B cell (primary cell): Measurements from ENCODE around the gene MTUS2. TPM values are rescaled to one million over a fixed set of nuclear protein-coding genes. Genes with fewer than 3 reads are reported as not detected.

Experiments
- ATAC-seq: fragments of 200-7000 bp; cut with Tn5 transposase; one replicate; pipeline ENCODE4 v1.10.0; 2021; ENCODE audit warnings: low read depth, mild to moderate bottlenecking, moderate number of reproducible peaks, moderate library complexity
- CTCF ChIA-PET: fragments of 350-600 bp; sonication (Branson Sonifier 250); formaldehyde crosslinking; loops from one replicate; lab custom pipeline; 2021; ENCODE audit warnings: antibody characterized with exemption, inconsistent platforms; lab: Charles Lee
- POLR2A ChIA-PET: fragments of 350-600 bp; sonication (Branson Sonifier 250); formaldehyde crosslinking; loops from one replicate; lab custom pipeline; 2021; ENCODE audit warnings: antibody characterized with exemption; lab: Charles Lee
- DNase-seq: peaks from one replicate; pipeline ENCODE4 v3.0.0; 2013
- H2AFZ ChIP-seq: 2 replicates; pipeline ENCODE4 v1.6.1; 2012; ENCODE audit warnings: mild to moderate bottlenecking, low read depth, low read length; ENCODE audit not compliant: insufficient read depth, poor library complexity, severe bottlenecking
- H3K27ac ChIP-seq, 2 donors: 1 replicate in 1 of 2; 2 replicates in 1 of 2; pipeline ENCODE4 v1.5.1; 2012 to 2013; ENCODE audit warnings: low read length in 2 of 2, mild to moderate bottlenecking in 2 of 2, moderate library complexity in 1 of 2
- H3K27me3 ChIP-seq, 4 experiments: fragments of 200-600 bp in 1 of 4; sonication (generic) in 1 of 4; replicated peaks in 1 of 4; 1 replicate in 2 of 4; 2 replicates in 2 of 4; pipeline versions ENCODE4 v1.6.1 to v1.7.0; 2013 to 2016; ENCODE audit warnings: low read length in 3 of 4, mild to moderate bottlenecking in 2 of 4, mixed read lengths in 1 of 4, moderate library complexity in 1 of 4; ENCODE audit not compliant: insufficient read depth in 4 of 4, control insufficient read depth in 3 of 4; ENCODE audit errors: control extremely low read depth in 1 of 4
- H3K36me3 ChIP-seq, 2 experiments: replicated peaks in 1 of 2; 1 replicate in 1 of 2; 2 replicates in 1 of 2; pipeline versions ENCODE4 v1.6.1 to v1.7.1; 2013; ENCODE audit warnings: low read length in 1 of 2; ENCODE audit not compliant: insufficient read depth in 2 of 2, control insufficient read depth in 1 of 2; ENCODE audit errors: control extremely low read depth in 1 of 2, extremely low read depth in 1 of 2
- H3K4me1 ChIP-seq, 2 donors: fragments of 200-600 bp in 1 of 2; sonication (generic) in 1 of 2; 1 replicate in 1 of 2; 2 replicates in 1 of 2; pipeline versions ENCODE4 v1.5.1 to v1.6.1; 2013 to 2017; ENCODE audit warnings: low read length in 2 of 2; ENCODE audit not compliant: control insufficient read depth in 2 of 2, insufficient read depth in 2 of 2
- H3K4me2 ChIP-seq: replicated peaks from 2 replicates; pipeline ENCODE3; 2012; ENCODE audit warnings: mild to moderate bottlenecking, low read depth, low read length; ENCODE audit not compliant: poor library complexity, severe bottlenecking
- H3K4me3 ChIP-seq, 5 experiments: fragments of 200-600 bp in 1 of 5; sonication (generic) in 1 of 5; 1 replicate in 3 of 5; 2 replicates in 2 of 5; pipeline versions ENCODE4 v1.5.1 to v1.7.0; 2011 to 2016; ENCODE audit warnings: low read length in 4 of 5, mild to moderate bottlenecking in 4 of 5, low read depth in 2 of 5, control low read depth in 1 of 5, moderate library complexity in 1 of 5; ENCODE audit not compliant: insufficient read depth in 1 of 5; ENCODE audit errors: control extremely low read depth in 1 of 5, extremely low read depth in 1 of 5
- H3K79me2 ChIP-seq: fragments of 200-600 bp; sonication (generic); one replicate; pipeline ENCODE4 v1.6.0; 2016; ENCODE audit warnings: low read length; ENCODE audit not compliant: control insufficient read depth, insufficient read depth
- H3K9ac ChIP-seq: fragments of 200-600 bp; sonication (generic); 2 replicates; pipeline ENCODE4 v1.6.1; 2017; ENCODE audit warnings: mild to moderate bottlenecking, low read length, moderate library complexity
- H3K9me3 ChIP-seq, 3 donors: one replicate each; pipeline versions ENCODE4 v1.6.1 to v1.7.1; 2013; ENCODE audit warnings: low read length in 2 of 3; ENCODE audit not compliant: control insufficient read depth in 2 of 3, insufficient read depth in 1 of 3; ENCODE audit errors: control extremely low read depth in 1 of 3
- H4K20me1 ChIP-seq: 2 replicates; pipeline ENCODE4 v1.6.0; 2012; ENCODE audit warnings: mild to moderate bottlenecking, low read length; ENCODE audit not compliant: insufficient read depth, control insufficient read depth, poor library complexity, severe bottlenecking
- H3K27ac Mint-ChIP-seq: one replicate; pipeline ENCODE4 v1.8.0; 2021; ENCODE audit warnings: mixed read lengths
- H3K27me3 Mint-ChIP-seq: one replicate; pipeline ENCODE4 v1.8.0; 2021; ENCODE audit warnings: mixed read lengths
- H3K4me1 Mint-ChIP-seq: one replicate; pipeline ENCODE4 v1.8.0; 2021; ENCODE audit warnings: mixed read lengths
- H3K4me3 Mint-ChIP-seq: one replicate; pipeline ENCODE4 v1.8.0; 2021; ENCODE audit warnings: mixed read lengths
- H3K9me3 Mint-ChIP-seq: one replicate; pipeline ENCODE4 v1.8.0; 2022; ENCODE audit warnings: mixed read lengths; ENCODE audit not compliant: insufficient read depth
- EZH2 ChIP-seq: IDR thresholded peaks from 2 replicates; pipeline ENCODE4 v1.6.1; 2012; ENCODE audit warnings: borderline replicate concordance, low read depth, mild to moderate bottlenecking, moderate library complexity, low read length; ENCODE audit not compliant: insufficient read depth, poor library complexity, severe bottlenecking
- WGBS: methylation state at CpG from one replicate; pipeline ENCODE4 v1.1.5; 2013; ENCODE audit warnings: missing lambda C conversion rate; ENCODE audit not compliant: insufficient coverage; 5-methylcytosine and 5-hydroxymethylcytosine counted together
- intact Hi-C: fragments of 100-400 bp; cut with micrococcal nuclease; formaldehyde crosslinking; loops from one replicate; pipeline ENCODE4 v1.10.0; 2022
- polyA plus RNA-seq: library from polyadenylated mRNA; depleted of rRNA; stranded (reverse); fragments of >200 nt; gene quantifications from 2 replicates; pipeline ENCODE4 v1.2.3, GENCODE V29; 2012
- total RNA-seq, 2 donors: library from RNA; stranded (reverse); fragments of 120-200 nt in 1 of 2; gene quantifications; 1 replicate in 1 of 2; 2 replicates in 1 of 2; pipeline versions ENCODE4 v1.2.3 to v1.2.4, GENCODE V29; 2013 to 2022
- TF ChIP-seq, protein P1 (sequence below): fragments of 200-600 bp; IDR thresholded peaks from one replicate; pipeline ENCODE4 v1.8.0; 2022; ENCODE audit warnings: antibody characterized with exemption, mild to moderate bottlenecking

The MTUS2 gene
- total and polyA plus RNA-seq, 2 donors (not counting 1 experiment from before 2014, with no cell fraction given), result 0.12 TPM; not detected in 1

GRCh38 chr13:29525757-29526156 lies 705.6 kb downstream of the MTUS2 start:
- no peak overlapping the region for H3K4me3 ChIP-seq
- no peak overlapping the region for H3K4me3 Mint-ChIP-seq
- H3K4me1 Mint-ChIP-seq, result no peaks in the 10 kb centered on the region
- no peak overlapping the region for H2AFZ ChIP-seq
- no peaks in the 10 kb centered on the region for H3K79me2 ChIP-seq
- 90% methylated on average over 3 of the region's 7 CpGs for WGBS
- no peak for ATAC-seq
- H3K4me1 ChIP-seq, result no peaks in the 10 kb centered on the region
- no peak overlapping the region for H3K27ac Mint-ChIP-seq
- DNase-seq, result no peak
- H3K27ac ChIP-seq, result no peak overlapping the region
- H4K20me1 ChIP-seq, result no peaks in the 10 kb centered on the region
- H3K9me3 ChIP-seq, result no peaks in the 10 kb centered on the region
- TF ChIP-seq, protein P1, sequence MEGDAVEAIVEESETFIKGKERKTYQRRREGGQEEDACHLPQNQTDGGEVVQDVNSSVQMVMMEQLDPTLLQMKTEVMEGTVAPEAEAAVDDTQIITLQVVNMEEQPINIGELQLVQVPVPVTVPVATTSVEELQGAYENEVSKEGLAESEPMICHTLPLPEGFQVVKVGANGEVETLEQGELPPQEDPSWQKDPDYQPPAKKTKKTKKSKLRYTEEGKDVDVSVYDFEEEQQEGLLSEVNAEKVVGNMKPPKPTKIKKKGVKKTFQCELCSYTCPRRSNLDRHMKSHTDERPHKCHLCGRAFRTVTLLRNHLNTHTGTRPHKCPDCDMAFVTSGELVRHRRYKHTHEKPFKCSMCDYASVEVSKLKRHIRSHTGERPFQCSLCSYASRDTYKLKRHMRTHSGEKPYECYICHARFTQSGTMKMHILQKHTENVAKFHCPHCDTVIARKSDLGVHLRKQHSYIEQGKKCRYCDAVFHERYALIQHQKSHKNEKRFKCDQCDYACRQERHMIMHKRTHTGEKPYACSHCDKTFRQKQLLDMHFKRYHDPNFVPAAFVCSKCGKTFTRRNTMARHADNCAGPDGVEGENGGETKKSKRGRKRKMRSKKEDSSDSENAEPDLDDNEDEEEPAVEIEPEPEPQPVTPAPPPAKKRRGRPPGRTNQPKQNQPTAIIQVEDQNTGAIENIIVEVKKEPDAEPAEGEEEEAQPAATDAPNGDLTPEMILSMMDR, result no peak
- TF ChIP-seq EZH2, result no peak
- H3K9ac ChIP-seq, result no peak overlapping the region
- no peaks in the 10 kb centered on the region for H3K9me3 Mint-ChIP-seq
- H3K36me3 ChIP-seq, result peaks cover 0 to 50% of the 10 kb centered on the region in 2 experiments
- CTCF ChIA-PET, result interaction anchor here (1.0 kb wide), 1 partner anchor 17 kb away, joined by 4 read pairs; no protein-coding TSS in a partner anchor
- no peak overlapping the region for H3K4me2 ChIP-seq
- POLR2A ChIA-PET, result no interaction called here
- intact Hi-C loops, result no loop called here
- H3K27me3 ChIP-seq, result no peaks in the 10 kb centered on the region
- no peaks in the 10 kb centered on the region for H3K27me3 Mint-ChIP-seq

- Histone ChIP-seq H3K27me3 (no peaks in the 10 kb centered on the region), H3K4me2 (no peak overlapping the region), H3K27ac (no peak overlapping the region), H4K20me1 (no peaks in the 10 kb centered on the region), H3K79me2 (no peaks in the 10 kb centered on the region), H2AFZ (no peak overlapping the region), H3K36me3 (peaks cover 0 to 52% of the 10 kb centered on the region in 2 experiments), H3K4me1 (no peaks in the 10 kb centered on the region), H3K4me3 (no peak overlapping the region), H3K9me3 (no peaks in the 10 kb centered on the region), H3K9ac (no peak overlapping the region)
- TF ChIP-seq, protein P1, result no peak
- no peak for TF ChIP-seq EZH2
- WGBS, result 97% methylated on average over 14 of the region's 14 CpGs
- ChIA-PET CTCF (interaction anchor here (1.0 kb wide), 1 partner anchor 18 kb away, joined by 4 read pairs; no protein-coding TSS in a partner anchor), POLR2A (no interaction called here)
- ATAC-seq (no peak), DNase-seq (no peak)
- no peak overlapping the region for H3K4me3 Mint-ChIP-seq
- no peaks in the 10 kb centered on the region for H3K27me3 Mint-ChIP-seq
- no peaks in the 10 kb centered on the region for H3K4me1 Mint-ChIP-seq
- H3K9me3 Mint-ChIP-seq, result no peaks in the 10 kb centered on the region
- no peak overlapping the region for H3K27ac Mint-ChIP-seq
- intact Hi-C loops, result no loop called here
Measured at GRCh38 chr13:29526741-29527140, 706.6 kb downstream of the MTUS2 start.
